ENCODE data around the gene VSX1.

VSX1 gene

GRCh38 chr20:25065625-25066338 is 16.2 kb downstream of the VSX1 start:
- no peak for DNase-seq (ENCODE audit: low read depth in 2 of 2)

GRCh38 chr20:25065072-25065624 is 16.8 kb downstream of the VSX1 start:
- DNase-seq (ENCODE audit: low read depth in 2 of 2): no peak

- DNase-seq (ENCODE audit: low read depth in 2 of 2): no peak
These were observed 17.3 kb downstream of the VSX1 start for GRCh38 chr20:25064561-25065071.

GRCh38 chr20:25063981-25064380 is 18.0 kb downstream of the VSX1 start:
- no peak for DNase-seq (ENCODE audit: low read depth in 2 of 2)

- DNase-seq (ENCODE audit: low read depth in 2 of 2): no peak
These were observed 18.4 kb downstream of the VSX1 start for GRCh38 chr20:25063546-25063945.

GRCh38 chr20:25062841-25063240 is 19.1 kb downstream of the VSX1 start:
- no peak for DNase-seq (ENCODE audit: low read depth in 2 of 2)

GRCh38 chr20:25061821-25062530 is 20.0 kb downstream of the VSX1 start:
- no peak for DNase-seq (ENCODE audit: low read depth in 2 of 2)

GRCh38 chr20:25061103-25061799 is 20.7 kb downstream of the VSX1 start:
- no peak for DNase-seq (ENCODE audit: low read depth in 2 of 2)

- DNase-seq (ENCODE audit: low read depth in 2 of 2): no peak
These were observed 22.0 kb downstream of the VSX1 start for GRCh38 chr20:25059866-25060465.

GRCh38 chr20:25058847-25059810 is 22.8 kb downstream of the VSX1 start:
- no peak for DNase-seq (ENCODE audit: low read depth in 2 of 2)

- no peak for DNase-seq (ENCODE audit: low read depth in 2 of 2)
These were observed 23.7 kb downstream of the VSX1 start, which contains the start of gene ACSS1 for GRCh38 chr20:25058051-25058846. Gene ACSS1 (minus strand): TSS chr20:25058139. CDS start chr20:25058102, 37 bp downstream.

GRCh38 chr20:25057234-25058050 is 24.5 kb downstream of the VSX1 start:
- no peak for DNase-seq (ENCODE audit: low read depth in 2 of 2)

- DNase-seq (ENCODE audit: low read depth in 2 of 2): no peak
These were observed 25.2 kb downstream of the VSX1 start for GRCh38 chr20:25056690-25057233.

GRCh38 chr20:25055711-25056495 is 26.0 kb downstream of the VSX1 start:
- DNase-seq (ENCODE audit: low read depth in 2 of 2): no peak

GRCh38 chr20:25054995-25055629 is 26.8 kb downstream of the VSX1 start:
- no peak for DNase-seq (ENCODE audit: low read depth in 2 of 2)

- DNase-seq (ENCODE audit: low read depth in 2 of 2): no peak
These were observed 27.7 kb downstream of the VSX1 start for GRCh38 chr20:25054096-25054820.
